Astrocyte of the spinal cord (primary cell): ENCODE measurements around the gene PLLP.
"Not testable (repeated sequence)": the region's sequence is repeated elsewhere in the genome, so short reads cannot be mapped to it uniquely, and the experiment has no call there.

Experiments
- DNase-seq: peaks from one replicate; pipeline ENCODE4 v3.0.0; 2011; ENCODE audit warnings: low read depth, low spot score
- H3K4me3 ChIP-seq: 2 replicates; pipeline ENCODE4 v1.5.1; 2011; ENCODE audit warnings: low read depth, mild to moderate bottlenecking, low read length, moderate library complexity
- CTCF ChIP-seq: IDR thresholded peaks from 2 replicates; pipeline ENCODE4 v1.5.1; 2012; ENCODE audit warnings: low read depth, mild to moderate bottlenecking, low read length, inconsistent platforms
- in situ Hi-C: cut with HindIII; loops from 2 replicates; pipeline ENCODE4 v1.10.0; 2017; ENCODE audit warnings: low sequenced_read_pairs

The PLLP gene

GRCh38 chr16:57268804-57269800, 15.4 kb downstream of the PLLP start:
- no peak overlapping the region for H3K4me3 ChIP-seq
- in situ Hi-C loops = no loop called here
- TF ChIP-seq CTCF = no peak
- DNase-seq = no peak

- H3K4me3 ChIP-seq = not testable (repeated sequence)
Observed at GRCh38 chr16:57267343-57267742, 17.1 kb downstream of the PLLP start.

GRCh38 chr16:57266531-57267260, 17.8 kb downstream of the PLLP start:
- in situ Hi-C loops = no loop called here
- no peak for DNase-seq
- no peak for TF ChIP-seq CTCF
- no peak overlapping the region for H3K4me3 ChIP-seq

More at GRCh38 chr16:57267343-57267742, 17.1 kb downstream of the PLLP start:
- DNase-seq, in situ Hi-C loops: not testable (repeated sequence)

GRCh38 chr16:57265850-57266530, 18.5 kb downstream of the PLLP start:
- in situ Hi-C loops = no loop called here
- no peak overlapping the region for H3K4me3 ChIP-seq
- no peak for DNase-seq
- no peak for TF ChIP-seq CTCF

GRCh38 chr16:57264950-57265371, 19.5 kb downstream of the PLLP start:
- DNase-seq = no peak
- no peak for TF ChIP-seq CTCF
- H3K4me3 ChIP-seq = no peak overlapping the region
- in situ Hi-C loops = no loop called here

- in situ Hi-C loops = no loop called here
- no peak for DNase-seq
- no peak overlapping the region for H3K4me3 ChIP-seq
- TF ChIP-seq CTCF = no peak
Observed at GRCh38 chr16:57264381-57264780, 20.1 kb downstream of the PLLP start.
